ENCODE results near the gene MAP3K12. TPM values are rescaled to one million over a fixed set of nuclear protein-coding genes. Genes with fewer than 3 reads are reported as not detected.
"Not testable (repeated sequence)": the region's sequence is repeated elsewhere in the genome, so short reads cannot be mapped to it uniquely, and the experiment has no call there.

Gene MAP3K12
- total RNA-seq, 1 donor from 2014 or later = 1.4 TPM

DNA sequence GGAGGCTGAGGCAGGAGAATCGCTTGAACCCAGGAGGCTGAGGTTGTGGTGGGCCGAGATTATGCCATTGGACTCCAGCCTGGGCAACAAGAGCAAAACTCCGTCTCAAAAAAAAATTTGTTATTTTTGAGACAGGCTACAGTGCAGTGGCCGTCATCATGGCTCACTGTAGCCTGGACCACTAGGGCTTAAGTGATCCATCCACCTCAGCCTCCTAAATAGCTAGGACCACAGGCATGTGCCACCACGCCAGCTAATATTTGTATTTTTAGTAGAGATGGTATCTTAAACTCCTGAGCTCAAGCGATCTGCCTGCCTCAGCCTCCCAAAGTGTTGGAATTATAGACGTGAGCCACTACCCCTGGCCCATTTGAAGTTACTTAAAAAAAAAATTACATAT is 48.3 kb downstream of the MAP3K12 start:
- DNase-seq (ENCODE audit: low spot score) (no peak), ATAC-seq (no peak)

DNA sequence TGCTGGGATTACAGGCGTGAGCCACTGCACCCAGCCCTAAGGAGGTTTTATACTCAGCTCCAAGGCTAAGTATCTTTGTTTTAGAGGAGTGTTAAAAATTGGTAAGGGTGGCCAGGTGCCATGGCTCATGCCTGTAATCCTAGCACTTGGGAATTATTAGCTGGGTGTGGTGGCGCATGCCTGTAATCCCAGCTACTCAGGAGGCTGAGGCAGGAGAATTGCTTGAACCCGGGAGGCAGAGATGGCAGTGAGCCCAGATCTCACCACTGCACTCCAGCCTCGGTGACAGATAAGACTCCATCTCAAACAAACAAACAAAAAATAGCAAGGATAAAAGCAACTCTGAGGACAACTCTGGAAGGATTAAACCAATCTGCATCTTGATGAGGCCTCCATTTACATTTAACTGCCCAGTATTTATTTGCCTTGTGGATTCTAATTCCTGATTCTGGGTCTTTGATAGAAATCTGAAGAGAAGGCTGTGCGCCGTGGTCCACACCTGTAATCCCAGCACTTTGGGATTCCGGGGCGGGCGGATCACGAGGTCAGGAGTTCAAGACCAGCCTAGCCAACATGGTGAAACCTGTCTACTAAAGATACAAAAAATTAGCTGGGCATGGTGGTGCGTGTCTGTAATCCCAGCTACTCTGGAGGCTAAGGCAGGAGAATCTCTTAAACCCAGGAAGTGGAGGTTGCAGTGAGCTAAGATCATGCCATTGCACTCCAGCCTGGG is 54.5 kb downstream of the MAP3K12 start:
- not testable (repeated sequence) for DNase-seq (ENCODE audit: low spot score); ATAC-seq

DNA sequence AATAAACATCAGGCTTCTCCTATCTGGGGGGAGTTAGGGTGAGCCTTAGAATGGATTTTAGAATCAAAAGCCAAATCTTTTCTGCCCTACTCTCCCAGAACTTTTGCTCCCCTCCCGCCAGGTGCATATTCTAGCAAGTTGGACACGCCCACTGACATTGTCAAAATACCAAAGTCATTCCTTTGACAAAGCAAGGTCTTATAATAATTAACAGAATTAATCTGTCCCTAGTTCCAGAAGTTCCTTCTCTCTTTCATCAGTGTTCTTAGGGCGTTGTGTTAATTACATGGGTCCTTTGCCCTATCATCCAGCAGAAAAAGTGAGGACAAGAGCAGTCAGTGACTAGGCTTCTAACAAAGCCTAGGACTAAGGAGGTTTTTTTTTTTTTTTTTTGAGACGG is 55.3 kb downstream of the MAP3K12 start:
- no peak for DNase-seq (ENCODE audit: low spot score)
- ATAC-seq = no peak

DNA sequence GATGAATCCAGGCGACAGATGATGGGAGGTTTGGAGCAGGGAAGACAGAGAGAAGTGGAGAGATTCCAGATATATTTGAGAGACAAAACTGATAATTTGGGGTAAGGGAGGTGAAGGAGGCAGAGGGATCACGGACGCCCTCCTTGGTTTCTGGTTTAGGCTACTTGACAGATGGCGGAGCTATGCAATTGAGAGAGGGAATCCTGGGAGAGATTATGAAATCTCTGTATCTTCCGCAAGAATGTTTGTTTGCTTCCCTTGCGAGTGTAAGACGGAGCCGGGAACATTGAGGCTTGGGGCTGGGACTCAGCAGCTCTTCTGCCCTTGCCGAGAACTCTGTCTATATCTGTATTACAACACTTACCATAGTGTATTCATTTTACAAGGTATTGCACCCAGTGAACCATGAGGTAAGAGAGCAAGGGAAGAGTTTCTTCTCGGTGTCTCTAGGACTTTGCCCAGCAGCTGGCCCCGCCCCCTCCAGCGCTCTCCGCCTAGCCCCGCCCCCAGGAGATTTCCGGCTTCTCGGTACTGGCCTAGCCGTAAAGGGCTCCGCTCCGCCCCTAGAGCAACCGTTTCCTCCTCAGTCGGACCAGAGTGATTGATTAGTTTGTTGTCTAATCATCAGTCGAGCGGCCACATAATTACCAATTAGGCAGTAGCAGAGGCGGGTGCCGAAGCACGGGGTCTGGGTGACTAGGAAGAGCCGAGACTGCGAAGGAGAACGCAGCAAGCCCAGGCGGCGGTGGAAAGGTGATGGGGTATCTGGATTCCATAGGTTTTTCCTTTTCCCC is 58.0 kb downstream of the MAP3K12 start, which contains the start of gene PRR13:
Gene PRR13 (plus strand): TSS at position 695 of the 794 bp plus-strand sequence. CDS start 981 bp downstream, outside the sequence.
- DNase-seq (ENCODE audit: low spot score) = peak; percentile 99
- peak; percentile 96 for ATAC-seq

DNA sequence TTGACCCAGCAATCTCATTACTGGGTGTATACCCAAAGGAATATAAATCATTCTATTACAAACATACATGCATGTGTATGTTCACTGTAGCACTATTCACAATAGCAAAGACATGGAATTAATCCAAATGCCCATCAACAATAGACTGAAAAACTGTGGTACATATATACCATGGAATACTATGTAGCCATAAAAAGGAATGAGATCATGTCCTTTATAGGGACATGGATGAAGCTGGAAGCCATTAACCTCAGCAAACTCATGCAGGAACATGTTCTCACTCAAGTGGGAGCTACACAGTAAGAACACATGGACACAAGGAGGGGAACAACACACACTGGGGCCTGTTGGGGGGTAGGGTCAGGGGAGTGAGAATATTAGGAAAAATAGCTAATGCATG is 59.7 kb downstream of the MAP3K12 start:
- not testable (repeated sequence) for ATAC-seq; DNase-seq (ENCODE audit: low spot score)

DNA sequence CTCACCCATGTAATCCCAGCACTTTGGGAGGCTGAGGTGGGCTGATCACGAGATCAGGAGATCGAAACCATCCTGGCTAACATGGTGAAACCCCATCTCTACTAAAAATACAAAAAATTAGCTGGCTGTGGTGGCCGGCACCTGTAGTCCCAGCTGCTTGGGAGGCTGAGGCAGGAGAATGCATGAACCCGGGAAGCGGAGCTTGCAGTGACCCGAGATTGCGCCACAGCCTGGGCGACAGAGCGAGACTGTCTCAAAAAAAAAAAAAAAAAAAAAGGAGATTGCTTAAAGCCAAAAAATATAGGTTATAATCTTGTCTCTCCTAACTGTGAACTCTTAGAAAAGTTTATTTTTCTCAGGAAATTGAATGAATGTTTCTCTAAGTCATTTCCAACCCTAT is 63.9 kb downstream of the MAP3K12 start:
- ATAC-seq; DNase-seq (ENCODE audit: low spot score): not testable (repeated sequence)

DNA sequence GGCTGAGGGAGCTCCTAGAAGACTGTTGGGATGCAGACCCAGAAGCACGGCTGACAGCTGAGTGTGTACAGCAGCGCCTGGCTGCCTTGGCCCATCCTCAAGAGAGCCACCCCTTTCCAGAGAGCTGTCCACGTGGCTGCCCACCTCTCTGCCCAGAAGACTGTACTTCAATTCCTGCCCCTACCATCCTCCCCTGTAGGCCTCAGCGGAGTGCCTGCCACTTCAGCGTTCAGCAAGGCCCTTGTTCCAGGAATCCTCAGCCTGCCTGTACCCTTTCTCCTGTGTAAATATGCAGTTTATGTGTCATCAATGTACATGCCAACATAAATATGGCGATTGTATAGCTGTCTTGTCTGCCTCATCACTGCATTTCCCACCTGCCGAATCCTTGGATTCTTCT is 68.1 kb downstream of the MAP3K12 start:
- DNase-seq (ENCODE audit: low spot score) (no peak), ATAC-seq (no peak)

DNA sequence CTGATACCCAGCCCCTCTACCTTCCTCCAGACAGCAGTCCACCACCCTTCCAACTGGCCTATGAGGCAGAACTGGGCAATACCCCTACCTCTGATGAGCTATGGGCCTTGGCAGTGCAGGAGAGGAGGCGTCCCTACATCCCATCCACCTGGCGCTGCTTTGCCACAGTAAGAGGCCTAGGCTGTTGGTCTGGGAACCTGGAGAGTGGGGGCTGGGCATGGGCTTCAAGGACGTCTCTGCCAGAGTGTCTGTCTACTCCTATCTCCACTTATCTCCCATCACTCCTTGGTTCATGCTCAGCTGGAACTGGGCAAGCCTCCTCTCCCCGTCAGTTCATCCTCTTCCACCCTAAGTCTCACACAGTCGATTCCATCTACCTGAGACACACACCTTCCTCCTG is 69.1 kb downstream of the MAP3K12 start:
- ATAC-seq = no peak

More for the DNA sequence above, 69.1 kb downstream of the MAP3K12 start:
- no peak for DNase-seq (ENCODE audit: low spot score)

Other genes with a start within 250 kb of the MAP3K12 start
- gene ESPL1, start 231.2 kb downstream of the MAP3K12 start, total RNA-seq = 0.73 TPM
- gene PFDN5, start 203.9 kb downstream of the MAP3K12 start, total RNA-seq = 114 TPM
- gene MYG1, start 199.8 kb downstream of the MAP3K12 start, total RNA-seq = 24.0 TPM
- 28.2 TPM for gene AAAS, start 177.8 kb downstream of the MAP3K12 start, total RNA-seq
- not detected for gene SP7, start 163.1 kb downstream of the MAP3K12 start, total RNA-seq
- 24.5 TPM for gene SP1, start 119.3 kb downstream of the MAP3K12 start, total RNA-seq
- 0.78 TPM for gene AMHR2, start 75.6 kb downstream of the MAP3K12 start, total RNA-seq
- 69.9 TPM for gene PRR13, start 57.7 kb downstream of the MAP3K12 start, total RNA-seq
- gene PCBP2, start 47.4 kb downstream of the MAP3K12 start, total RNA-seq = 338 TPM
- 22.3 TPM for gene TARBP2, start 1.8 kb upstream of the MAP3K12 start, total RNA-seq
- not detected for gene NPFF, start 8.0 kb upstream of the MAP3K12 start, total RNA-seq
- gene ATF7, start 126.9 kb upstream of the MAP3K12 start, total RNA-seq = 18.1 TPM
- gene ATP5MC2, start 176.6 kb upstream of the MAP3K12 start, total RNA-seq = 118 TPM
- gene CALCOCO1, start 228.0 kb upstream of the MAP3K12 start, total RNA-seq = 43.8 TPM

Data from left lobe of liver (tissue), 2 donors.